Keratinocyte (primary cell): Measurements from ENCODE around the gene FAM24B. TPM values are rescaled to one million over a fixed set of nuclear protein-coding genes. Genes with fewer than 3 reads are reported as not detected.

Experiments used
- DNase-seq: peaks from one replicate; pipeline ENCODE4 v3.0.0-alpha.2; 2011; ENCODE audit warnings: low read depth, missing footprints, low spot score
- FAIRE-seq: peaks from 2 replicates; lab custom pipeline; 2011; peaks lifted over from hg19 to GRCh38; lab: Jason Lieb, UNC
- H2AFZ ChIP-seq: 2 replicates; pipeline ENCODE4 v1.6.0; 2012; ENCODE audit warnings: low read length, control low read depth, inconsistent platforms; ENCODE audit not compliant: control insufficient read depth
- H3K27ac ChIP-seq: 2 replicates; pipeline ENCODE4 v1.5.1; 2011; ENCODE audit warnings: low read length; ENCODE audit not compliant: control insufficient read depth, insufficient read depth
- H3K27me3 ChIP-seq: 3 replicates; pipeline ENCODE4 v1.6.0; 2011; ENCODE audit warnings: low read length; ENCODE audit not compliant: control insufficient read depth, insufficient read depth; ENCODE audit errors: extremely low read depth
- H3K36me3 ChIP-seq, 2 experiments: 2 replicates in 1 of 2; 3 replicates in 1 of 2; pipeline ENCODE4 v1.5.1; 2011; ENCODE audit warnings: low read length in 2 of 2, mild to moderate bottlenecking in 1 of 2; ENCODE audit not compliant: control insufficient read depth in 2 of 2, insufficient read depth in 2 of 2; ENCODE audit errors: extremely low read depth in 1 of 2
- H3K4me1 ChIP-seq: 3 replicates; pipeline ENCODE4 v1.5.1; 2011; ENCODE audit warnings: low read length; ENCODE audit not compliant: control insufficient read depth, insufficient read depth; ENCODE audit errors: extremely low read depth
- H3K4me2 ChIP-seq: 3 replicates; pipeline ENCODE4 v1.6.0; 2011; ENCODE audit warnings: low read depth, low read length; ENCODE audit not compliant: control insufficient read depth, insufficient read depth; ENCODE audit errors: extremely low read depth
- H3K4me3 ChIP-seq, 3 experiments: fragments of 200-600 bp in 1 of 3; sonication (generic) in 1 of 3; 2 replicates in 2 of 3; 3 replicates in 1 of 3; pipeline ENCODE4 v1.5.1; 2011 to 2016; ENCODE audit warnings: low read length in 3 of 3, mild to moderate bottlenecking in 3 of 3, control low read depth in 2 of 3, inconsistent platforms in 1 of 3, low read depth in 1 of 3, mixed read lengths in 1 of 3, mixed run types in 1 of 3, moderate library complexity in 1 of 3; ENCODE audit not compliant: control insufficient read depth in 2 of 3, insufficient read depth in 2 of 3; ENCODE audit errors: extremely low read depth in 1 of 3
- H3K79me2 ChIP-seq: 2 replicates; pipeline ENCODE4 v1.6.0; 2012; ENCODE audit warnings: low read length; ENCODE audit not compliant: control insufficient read depth, insufficient read depth
- H3K9ac ChIP-seq: 3 replicates; pipeline ENCODE4 v1.6.0; 2011; ENCODE audit warnings: low read length; ENCODE audit not compliant: control insufficient read depth, insufficient read depth; ENCODE audit errors: extremely low read depth
- H3K9me1 ChIP-seq: 3 replicates; pipeline ENCODE4 v1.6.0; 2011; ENCODE audit warnings: low read length; ENCODE audit not compliant: control insufficient read depth, insufficient read depth; ENCODE audit errors: extremely low read depth
- H3K9me3 ChIP-seq: 2 replicates; pipeline ENCODE4 v1.5.1; 2012; ENCODE audit warnings: low read depth, low read length; ENCODE audit not compliant: control insufficient read depth
- H4K20me1 ChIP-seq: 3 replicates; pipeline ENCODE4 v1.6.0; 2011; ENCODE audit warnings: low read length; ENCODE audit not compliant: control insufficient read depth, insufficient read depth; ENCODE audit errors: extremely low read depth
- CTCF ChIP-seq, 3 experiments: IDR thresholded peaks in 1 of 3; conservative IDR thresholded peaks in 1 of 3; optimal IDR thresholded peaks in 1 of 3; 2 replicates in 2 of 3; 3 replicates in 1 of 3; pipeline versions ENCODE3 to v1.5.1; 2011; ENCODE audit warnings: low read length in 3 of 3, mild to moderate bottlenecking in 3 of 3, moderate library complexity in 2 of 3, control low read depth in 1 of 3, inconsistent platforms in 1 of 3; ENCODE audit not compliant: insufficient read depth in 2 of 3; ENCODE audit errors: extremely low read depth in 1 of 3
- EZH2 ChIP-seq: IDR thresholded peaks from one replicate; pipeline ENCODE4 v1.6.1; 2012; ENCODE audit warnings: inconsistent platforms, mild to moderate bottlenecking, low read length, moderate library complexity
- dilution Hi-C: fragments of 300-500 bp; cut with MboI; formaldehyde crosslinking; loops from one replicate; pipeline ENCODE4 v1.7.0; 2020; ENCODE audit warnings: low sequenced_read_pairs; ENCODE audit not compliant: extremely low pct_ligation_motif_present
- polyA plus RNA-seq, 5 experiments: library from polyadenylated mRNA; depleted of rRNA in 3 of 5; stranded (reverse) in 3 of 5; stranded (forward) in 1 of 5; unstranded in 1 of 5; fragments of >200 nt; gene quantifications; 1 replicate in 1 of 5; 2 replicates in 3 of 5; 3 replicates in 1 of 5; pipeline versions ENCODE4 v1.2.1 to v1.2.3, GENCODE V29; 2011 to 2012; ENCODE audit warnings: missing spikeins in 2 of 5, low read depth in 1 of 5, low replicate concordance in 1 of 5

Gene FAM24B
- polyA plus RNA-seq, 1 donor (not counting 4 experiments of a cell fraction or from before 2014, with no cell fraction given): 4.5 TPM

GRCh38 chr10:122815458-122815857 lies 63.9 kb downstream of the FAM24B start:
- H3K9ac ChIP-seq: no peak overlapping the region
- H3K4me1 ChIP-seq: no peaks in the 10 kb centered on the region
- H3K9me1 ChIP-seq: no peaks in the 10 kb centered on the region
- H3K36me3 ChIP-seq: no peaks in the 10 kb centered on the region
- no peak overlapping the region for H3K4me3 ChIP-seq
- DNase-seq (no peak), FAIRE-seq (no peak)
- H3K27ac ChIP-seq: no peak overlapping the region
- no peaks in the 10 kb centered on the region for H3K79me2 ChIP-seq
- no peak overlapping the region for H2AFZ ChIP-seq
- dilution Hi-C loops: no loop called here
- no peaks in the 10 kb centered on the region for H4K20me1 ChIP-seq
- peaks cover 17% of the 10 kb centered on the region for H3K27me3 ChIP-seq
- TF ChIP-seq EZH2 (no peak), CTCF (optimal IDR thresholded peaks at IDR 0.05 in 1 of 3, IDR thresholded peaks at IDR 0.05 in 1 of 3, conservative IDR thresholded peaks at IDR 0.05 in 1 of 3; ENCODE audit: extremely low read depth in 1 of 3, insufficient read depth in 2 of 3, low read length in 3 of 3) (no peak)
- H3K9me3 ChIP-seq: no peaks in the 10 kb centered on the region
- H3K4me2 ChIP-seq: no peak overlapping the region

- TF ChIP-seq EZH2 (no peak), CTCF (optimal IDR thresholded peaks at IDR 0.05 in 1 of 3, IDR thresholded peaks at IDR 0.05 in 1 of 3, conservative IDR thresholded peaks at IDR 0.05 in 1 of 3; ENCODE audit: extremely low read depth in 1 of 3, insufficient read depth in 2 of 3, low read length in 3 of 3) (no peak)
- no peak for DNase-seq
- Histone ChIP-seq H3K36me3 (no peaks in the 10 kb centered on the region), H3K27me3 (peaks cover 17% of the 10 kb centered on the region), H3K4me2 (no peak overlapping the region), H3K4me3 (no peak overlapping the region), H4K20me1 (no peaks in the 10 kb centered on the region), H3K9ac (no peak overlapping the region), H3K79me2 (no peaks in the 10 kb centered on the region), H3K9me1 (no peaks in the 10 kb centered on the region), H3K9me3 (no peaks in the 10 kb centered on the region), H3K27ac (no peak overlapping the region), H2AFZ (no peak overlapping the region), H3K4me1 (no peaks in the 10 kb centered on the region)
- no peak for FAIRE-seq
- dilution Hi-C loops: no loop called here
These were observed 64.9 kb downstream of the FAM24B start for GRCh38 chr10:122814493-122814892.
